GM21515 (cell line): ENCODE results near the gene PREX1.

Source experiments
- ATAC-seq: cut with Tn5 transposase; IDR thresholded peaks from one replicate; pipeline ENCODE4 v1.9.1; 2021; ENCODE audit not compliant: unreplicated experiment

PREX1 gene

GRCh38 chr20:48738399-48739304 lies 89.1 kb downstream of the PREX1 start:
- ATAC-seq: peak; percentile 64

DNA sequence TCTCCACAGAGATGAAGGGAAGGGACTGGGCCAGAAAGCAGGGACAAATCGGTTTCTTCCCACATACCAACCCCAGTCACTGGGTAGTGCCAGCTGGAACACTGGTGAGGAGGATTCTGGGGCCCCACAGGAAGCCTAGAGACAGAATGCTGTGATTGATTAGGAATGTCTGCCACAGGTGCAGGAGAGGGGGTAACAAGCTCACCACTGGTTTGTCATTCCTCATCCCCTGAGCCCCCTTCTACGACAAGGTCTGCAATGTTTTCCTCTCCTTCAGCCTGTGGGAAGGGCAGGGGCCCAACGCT lies 89.8 kb downstream of the PREX1 start:
- no peak for ATAC-seq

DNA sequence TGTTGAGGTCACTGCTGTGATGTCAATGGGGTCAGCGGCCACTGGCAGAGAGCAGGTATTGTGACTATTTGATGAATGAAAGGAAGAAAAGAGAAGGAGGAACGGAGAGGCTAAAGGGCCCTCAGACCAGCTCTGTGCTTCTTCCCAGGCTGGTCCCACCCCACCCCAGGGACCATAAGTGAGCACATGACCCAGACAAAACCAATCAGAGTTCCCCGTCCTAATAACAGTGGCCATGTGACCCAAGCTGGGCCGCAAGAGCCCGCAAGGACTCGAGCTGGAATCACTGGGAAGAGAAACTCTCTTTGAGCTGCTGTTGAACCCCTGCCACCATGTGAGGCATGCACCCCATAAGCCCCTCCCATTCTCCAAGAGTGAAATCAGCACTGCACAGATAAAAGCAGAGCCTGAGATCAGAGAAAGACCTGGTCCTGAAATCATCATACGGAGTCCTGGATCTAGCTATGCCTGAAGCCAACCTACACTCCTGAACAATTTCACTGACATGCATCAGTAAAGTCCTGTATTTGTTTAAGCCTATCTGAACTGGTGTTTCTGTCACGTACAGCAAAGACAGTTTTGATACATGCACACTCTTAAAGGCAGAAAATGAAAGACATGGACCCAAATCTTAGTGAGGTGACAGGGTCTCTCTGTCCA lies 90.2 kb downstream of the PREX1 start:
- ATAC-seq: no peak

DNA sequence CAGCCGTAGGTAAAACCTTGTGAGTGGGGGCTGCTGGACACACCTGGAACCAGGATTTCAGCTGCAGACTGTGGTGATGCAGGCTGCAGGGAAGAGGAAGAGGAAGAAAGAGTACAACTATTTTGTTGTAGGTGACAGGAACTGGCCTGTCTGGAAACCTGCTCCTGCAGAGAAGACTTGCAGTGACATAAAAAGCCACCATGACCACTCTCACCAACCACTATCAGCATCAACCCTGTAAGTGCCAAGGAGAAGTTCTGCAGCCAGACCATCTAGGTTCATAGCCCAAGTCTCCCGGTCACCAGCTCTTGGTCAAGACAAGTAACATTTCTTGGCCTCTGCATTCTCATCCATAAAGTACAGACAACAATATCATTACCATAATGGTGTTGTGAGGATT lies 91.2 kb downstream of the PREX1 start:
- no peak for ATAC-seq

DNA sequence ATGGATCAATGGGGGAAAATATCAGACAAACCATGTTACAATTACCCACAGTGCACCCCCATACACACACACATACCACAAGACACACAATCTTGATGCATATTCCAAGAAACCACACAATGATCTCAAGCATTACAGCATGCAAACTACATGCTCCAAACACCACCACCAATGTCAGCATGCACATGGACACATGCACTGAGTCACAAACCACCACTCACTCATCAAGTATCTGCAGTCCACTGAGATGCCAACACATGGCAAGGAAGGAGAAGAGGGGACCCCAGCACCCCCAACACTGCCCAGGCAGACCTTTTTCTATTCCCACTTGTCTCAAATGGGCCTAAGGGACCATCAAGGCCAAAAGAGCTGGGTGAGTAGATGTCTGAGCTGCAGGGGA lies 91.6 kb downstream of the PREX1 start:
- ATAC-seq: no peak

DNA sequence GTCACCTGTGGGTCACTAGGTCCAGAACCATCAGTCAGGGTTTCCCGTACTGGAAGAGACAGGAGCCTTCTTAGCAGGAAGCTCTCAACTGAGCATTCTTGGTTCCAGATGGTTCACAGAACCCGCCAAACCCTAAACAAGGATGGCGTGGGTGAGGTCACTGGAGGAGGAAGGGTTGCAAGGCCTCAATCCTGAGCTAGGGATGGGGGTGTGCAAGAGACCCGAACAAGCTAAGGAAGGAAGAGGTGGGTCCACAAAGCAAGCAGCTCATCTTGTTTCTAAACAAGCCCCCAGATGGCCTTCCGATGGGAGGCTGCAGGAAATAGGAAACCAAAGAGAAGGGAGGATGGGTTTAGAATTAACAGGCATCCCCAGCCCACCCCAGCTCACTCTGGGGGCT lies 92.7 kb downstream of the PREX1 start:
- ATAC-seq: no peak

DNA sequence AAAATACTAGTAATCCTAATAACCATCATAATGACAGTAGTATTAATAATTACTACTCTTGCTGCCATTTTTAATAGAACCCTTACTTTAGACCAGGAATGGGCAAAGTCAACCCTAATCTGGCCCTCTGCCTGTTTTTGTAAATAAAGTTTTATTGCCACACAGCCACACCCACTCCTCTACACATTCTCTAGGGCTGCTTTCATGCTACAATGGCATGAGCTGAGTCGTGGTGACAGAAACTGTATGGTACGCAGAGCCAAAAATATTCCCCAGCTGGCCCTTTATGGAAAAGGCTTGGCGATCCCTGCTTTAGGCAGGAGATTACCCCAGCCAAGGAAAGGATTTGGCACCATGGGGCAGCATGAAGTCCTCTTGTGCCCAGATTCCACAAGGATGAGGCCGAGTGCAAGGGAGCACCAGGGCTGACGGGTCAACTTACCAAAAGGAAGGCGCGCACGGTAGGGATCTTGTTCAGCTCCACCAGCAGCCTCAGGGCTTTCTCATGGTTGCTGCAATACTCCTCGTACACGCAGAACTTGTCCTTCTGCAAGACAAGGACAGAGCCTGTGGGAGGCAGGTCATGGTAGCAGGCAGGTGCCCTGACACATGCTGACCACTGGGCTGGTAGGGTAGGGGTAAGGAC lies 93.6 kb downstream of the PREX1 start:
- no peak for ATAC-seq

GRCh38 chr20:48733296-48733790 lies 94.5 kb downstream of the PREX1 start:
- ATAC-seq: no peak

GRCh38 chr20:48732081-48732829 lies 95.5 kb downstream of the PREX1 start:
- ATAC-seq: no peak

DNA sequence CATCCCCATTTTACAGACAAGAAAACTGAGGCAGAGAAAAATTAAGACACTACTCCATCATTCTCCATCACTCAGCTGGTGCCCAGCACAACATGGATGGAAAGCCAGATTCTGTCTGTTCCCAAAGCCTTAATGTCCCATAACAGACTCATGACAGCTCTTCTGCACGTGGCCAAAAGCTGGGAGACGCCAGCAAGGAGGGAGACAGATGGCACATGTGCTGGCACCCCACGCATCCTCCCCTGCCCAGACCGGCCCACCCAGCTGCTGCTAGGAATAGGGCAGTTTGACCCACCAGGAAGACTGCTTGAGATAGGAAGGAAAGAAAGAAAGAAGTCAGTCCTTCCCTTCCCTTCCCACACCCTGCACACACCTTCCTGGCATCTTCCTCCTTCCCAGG lies 96.3 kb downstream of the PREX1 start:
- no peak for ATAC-seq

GRCh38 chr20:48730977-48731376 lies 96.8 kb downstream of the PREX1 start:
- no peak for ATAC-seq

DNA sequence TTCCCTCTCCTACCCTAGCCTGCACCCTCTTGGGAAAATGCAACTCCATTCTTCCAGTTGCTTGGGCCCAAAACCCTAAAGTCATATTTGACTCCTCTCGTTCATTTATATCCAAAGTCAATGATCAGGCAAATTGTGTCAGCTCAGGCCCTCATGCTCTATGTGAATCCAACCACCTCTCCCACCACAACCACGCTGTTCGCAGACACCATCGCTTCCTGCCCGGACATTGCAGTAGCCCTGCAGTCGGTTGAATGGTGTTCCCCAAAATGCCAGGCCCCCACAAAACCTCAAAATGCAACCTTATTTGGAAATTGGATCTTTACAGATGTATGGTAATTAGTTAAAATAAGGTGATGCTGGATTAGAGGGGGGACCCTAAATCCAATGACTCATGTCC lies 98.3 kb downstream of the PREX1 start:
- no peak for ATAC-seq

- no peak for ATAC-seq
These were observed 99.6 kb downstream of the PREX1 start for GRCh38 chr20:48728042-48728825.

DNA sequence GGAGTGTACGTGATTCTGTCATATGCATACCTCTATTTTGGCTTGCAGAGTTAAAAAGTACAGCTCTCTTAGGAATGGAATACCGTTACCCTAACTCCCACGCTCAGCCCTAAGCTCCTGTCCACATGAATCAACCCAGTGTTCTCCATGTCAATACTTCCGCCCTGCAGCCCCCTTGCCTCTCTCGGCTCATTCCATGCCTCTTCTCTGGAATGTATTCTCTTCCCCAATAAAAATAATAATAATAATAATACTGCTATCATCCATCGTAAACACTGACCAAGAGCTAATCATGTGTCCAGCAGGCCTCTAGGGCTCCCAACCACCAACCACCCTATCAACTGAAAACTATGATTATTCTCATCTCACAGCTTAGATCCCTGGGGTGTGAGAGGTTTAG lies 100.6 kb downstream of the PREX1 start:
- no peak for ATAC-seq

DNA sequence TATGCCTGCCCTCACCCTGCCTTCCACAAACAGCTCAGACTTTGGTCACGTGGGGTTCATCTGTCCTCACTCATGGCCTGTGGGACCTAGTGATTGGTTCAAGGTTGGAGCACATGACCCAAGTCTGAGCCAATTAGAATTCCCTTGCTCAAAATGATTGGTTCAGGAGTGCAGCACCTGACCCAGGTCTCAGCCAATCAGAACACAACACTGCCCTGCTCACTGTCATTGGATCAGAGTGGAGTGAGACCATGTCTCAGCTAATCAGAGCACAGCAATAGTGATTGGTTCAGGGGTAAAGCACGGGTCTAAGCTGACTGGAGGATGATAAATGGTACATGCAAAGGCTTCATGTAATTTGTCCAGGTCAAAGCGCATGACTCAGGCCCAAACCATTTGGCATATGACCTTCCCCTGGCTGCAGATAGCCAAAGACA lies 102.2 kb downstream of the PREX1 start:
- no peak for ATAC-seq

- ATAC-seq: no peak
These were observed 102.8 kb downstream of the PREX1 start for GRCh38 chr20:48724891-48725554.

DNA sequence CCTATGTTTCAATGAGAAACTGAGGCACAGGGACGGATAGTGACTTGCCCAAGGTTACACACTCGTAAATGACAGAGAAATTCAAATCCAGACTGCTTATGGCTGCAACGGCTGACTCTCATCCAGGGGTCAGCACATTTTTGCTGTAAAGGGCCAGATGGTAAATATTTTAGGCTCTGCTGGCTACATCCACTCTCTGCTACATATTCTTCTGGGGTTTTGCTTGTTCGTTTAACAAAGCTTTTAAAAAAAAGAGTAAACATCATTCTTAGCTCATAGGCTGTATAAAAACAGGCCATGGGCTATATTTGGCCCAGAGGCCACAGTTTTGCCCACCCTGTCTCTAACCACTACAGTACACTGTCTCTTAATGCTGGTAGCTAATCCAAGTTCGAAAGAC lies 103.4 kb downstream of the PREX1 start:
- no peak for ATAC-seq

DNA sequence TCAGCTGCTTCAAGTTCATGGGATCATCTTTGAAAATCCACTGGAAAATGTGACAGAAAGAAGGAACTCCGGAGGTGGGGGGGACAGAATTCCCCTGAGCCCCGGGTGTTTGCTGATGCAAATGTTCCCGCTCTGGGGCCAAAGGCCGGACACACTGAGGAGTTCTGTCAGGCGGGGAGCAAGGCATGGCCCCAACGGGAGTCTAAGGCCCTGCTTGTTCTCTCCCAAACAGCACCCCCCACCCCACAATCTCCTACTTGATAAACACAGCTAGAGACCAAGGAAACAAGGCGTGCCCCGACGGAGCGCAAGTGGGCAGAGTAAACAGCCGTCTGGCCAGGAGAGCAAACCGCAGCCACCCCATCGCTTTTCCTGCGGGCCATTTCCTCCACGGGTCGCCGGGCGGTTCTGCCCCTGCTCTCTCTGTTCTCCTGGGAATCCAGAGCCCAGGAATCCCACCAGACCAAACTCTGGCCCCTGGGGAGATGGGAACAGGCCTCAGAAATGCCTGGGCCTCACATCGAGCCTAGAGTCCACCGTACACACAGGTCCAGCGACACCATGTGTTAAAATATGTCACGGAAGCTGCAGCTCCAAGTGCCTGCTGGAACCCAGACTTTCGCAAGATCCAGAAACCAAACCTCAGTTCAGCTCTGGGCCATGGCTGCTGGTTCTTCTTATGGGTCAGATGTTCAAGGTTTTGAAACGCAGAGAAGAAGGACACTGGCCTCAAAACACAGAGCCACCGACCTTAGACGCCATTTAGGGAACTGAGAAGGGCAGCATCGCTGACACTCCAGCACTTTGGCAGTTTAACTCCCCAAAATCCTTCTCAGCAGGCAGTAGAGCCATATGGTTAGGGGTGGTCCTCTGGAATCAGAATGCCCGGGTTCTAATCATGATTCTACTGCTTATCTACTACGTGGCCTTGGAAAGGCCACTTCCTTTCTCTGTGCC lies 104.2 kb downstream of the PREX1 start:
- ATAC-seq: no peak

DNA sequence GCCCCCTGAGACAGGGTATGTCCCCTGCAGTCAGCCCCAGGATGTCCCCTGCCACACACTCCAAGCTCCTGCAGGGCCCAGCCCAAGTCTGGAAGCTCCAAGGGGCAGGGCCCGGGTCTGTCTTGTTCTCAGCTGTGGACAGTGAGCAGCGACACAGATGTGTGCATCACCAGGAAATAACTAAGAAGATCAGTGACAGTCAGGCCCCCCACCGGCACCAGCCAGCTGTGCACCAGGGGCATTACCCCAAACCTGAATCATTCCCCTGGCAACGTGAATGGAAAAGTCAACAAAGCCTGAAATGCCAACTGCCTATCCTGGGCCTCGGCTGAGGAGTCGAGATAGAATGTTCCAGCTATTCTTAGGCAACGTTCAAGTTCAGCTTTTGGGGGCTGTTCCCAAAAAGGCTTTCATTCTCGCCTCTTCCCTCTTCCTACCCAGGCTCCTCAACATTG lies 105.0 kb downstream of the PREX1 start:
- ATAC-seq: no peak
